AG09319 (cell line): ENCODE measurements around the gene UBE2E2.

ENCODE experiments used
- DNase-seq: peaks from one replicate; pipeline ENCODE4 v3.0.0-alpha.2; 2010; ENCODE audit warnings: low read depth; ENCODE audit errors: extremely low read depth
- CTCF ChIP-seq: IDR thresholded peaks from 2 replicates; pipeline ENCODE4 v1.5.1; 2011; ENCODE audit warnings: low read depth, mild to moderate bottlenecking, inconsistent platforms, low read length, moderate library complexity

The UBE2E2 gene

GRCh38 chr3:23365066-23365465 lies 161.9 kb downstream of the UBE2E2 start:
- DNase-seq: no peak
- TF ChIP-seq CTCF: no peak

- peak; percentile 11 for DNase-seq
- no peak for TF ChIP-seq CTCF
Measured at GRCh38 chr3:23368731-23369130, 165.6 kb downstream of the UBE2E2 start.

GRCh38 chr3:23372285-23372684 lies 169.2 kb downstream of the UBE2E2 start:
- TF ChIP-seq CTCF: no peak
- DNase-seq: no peak

GRCh38 chr3:23376516-23377248 lies 173.6 kb downstream of the UBE2E2 start:
- DNase-seq: no peak
- no peak for TF ChIP-seq CTCF

GRCh38 chr3:23377928-23378672 lies 175.0 kb downstream of the UBE2E2 start:
- DNase-seq: no peak
- no peak for TF ChIP-seq CTCF

- no peak for TF ChIP-seq CTCF
- no peak for DNase-seq
Measured at GRCh38 chr3:23383875-23384274, 180.7 kb downstream of the UBE2E2 start.

- no peak for TF ChIP-seq CTCF
- DNase-seq: no peak
Measured at GRCh38 chr3:23385327-23385726, 182.2 kb downstream of the UBE2E2 start.
